Measurements from ENCODE around the gene NTMT1.

- TF ChIP-seq, protein P1, sequence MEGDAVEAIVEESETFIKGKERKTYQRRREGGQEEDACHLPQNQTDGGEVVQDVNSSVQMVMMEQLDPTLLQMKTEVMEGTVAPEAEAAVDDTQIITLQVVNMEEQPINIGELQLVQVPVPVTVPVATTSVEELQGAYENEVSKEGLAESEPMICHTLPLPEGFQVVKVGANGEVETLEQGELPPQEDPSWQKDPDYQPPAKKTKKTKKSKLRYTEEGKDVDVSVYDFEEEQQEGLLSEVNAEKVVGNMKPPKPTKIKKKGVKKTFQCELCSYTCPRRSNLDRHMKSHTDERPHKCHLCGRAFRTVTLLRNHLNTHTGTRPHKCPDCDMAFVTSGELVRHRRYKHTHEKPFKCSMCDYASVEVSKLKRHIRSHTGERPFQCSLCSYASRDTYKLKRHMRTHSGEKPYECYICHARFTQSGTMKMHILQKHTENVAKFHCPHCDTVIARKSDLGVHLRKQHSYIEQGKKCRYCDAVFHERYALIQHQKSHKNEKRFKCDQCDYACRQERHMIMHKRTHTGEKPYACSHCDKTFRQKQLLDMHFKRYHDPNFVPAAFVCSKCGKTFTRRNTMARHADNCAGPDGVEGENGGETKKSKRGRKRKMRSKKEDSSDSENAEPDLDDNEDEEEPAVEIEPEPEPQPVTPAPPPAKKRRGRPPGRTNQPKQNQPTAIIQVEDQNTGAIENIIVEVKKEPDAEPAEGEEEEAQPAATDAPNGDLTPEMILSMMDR (IDR thresholded peaks at IDR 0.05 in 8 of 11, conservative IDR thresholded peaks at IDR 0.05 in 3 of 11), result no peak
- TF ChIP-seq POLR2A (IDR thresholded peaks at IDR 0.05) (no peak), POLR2AphosphoS5 (IDR thresholded peaks at IDR 0.05) (no peak)
Observed at GRCh38 chr9:129681924-129682323, 56.0 kb downstream of the NTMT1 start.

Data from spleen (tissue), 7 donors.